B cell (primary cell): ENCODE results near the gene ACAD10. TPM values are rescaled to one million over a fixed set of nuclear protein-coding genes. Genes with fewer than 3 reads are reported as not detected.
"Not testable (repeated sequence)": the region's sequence is repeated elsewhere in the genome, so short reads cannot be mapped to it uniquely, and the experiment has no call there.

Experiments used
- ATAC-seq: fragments of 200-7000 bp; cut with Tn5 transposase; one replicate; pipeline ENCODE4 v1.10.0; 2021; ENCODE audit warnings: low read depth, mild to moderate bottlenecking, moderate number of reproducible peaks, moderate library complexity
- CTCF ChIA-PET: fragments of 350-600 bp; sonication (Branson Sonifier 250); formaldehyde crosslinking; loops from one replicate; lab custom pipeline; 2021; ENCODE audit warnings: antibody characterized with exemption, inconsistent platforms; lab: Charles Lee
- POLR2A ChIA-PET: fragments of 350-600 bp; sonication (Branson Sonifier 250); formaldehyde crosslinking; loops from one replicate; lab custom pipeline; 2021; ENCODE audit warnings: antibody characterized with exemption; lab: Charles Lee
- DNase-seq: peaks from one replicate; pipeline ENCODE4 v3.0.0; 2013
- H2AFZ ChIP-seq: 2 replicates; pipeline ENCODE4 v1.6.1; 2012; ENCODE audit warnings: mild to moderate bottlenecking, low read depth, low read length; ENCODE audit not compliant: insufficient read depth, poor library complexity, severe bottlenecking
- H3K27ac ChIP-seq, 2 donors: 1 replicate in 1 of 2; 2 replicates in 1 of 2; pipeline ENCODE4 v1.5.1; 2012 to 2013; ENCODE audit warnings: low read length in 2 of 2, mild to moderate bottlenecking in 2 of 2, moderate library complexity in 1 of 2
- H3K27me3 ChIP-seq, 4 experiments: fragments of 200-600 bp in 1 of 4; sonication (generic) in 1 of 4; replicated peaks in 1 of 4; 1 replicate in 2 of 4; 2 replicates in 2 of 4; pipeline versions ENCODE4 v1.6.1 to v1.7.0; 2013 to 2016; ENCODE audit warnings: low read length in 3 of 4, mild to moderate bottlenecking in 2 of 4, mixed read lengths in 1 of 4, moderate library complexity in 1 of 4; ENCODE audit not compliant: insufficient read depth in 4 of 4, control insufficient read depth in 3 of 4; ENCODE audit errors: control extremely low read depth in 1 of 4
- H3K36me3 ChIP-seq, 2 experiments: replicated peaks in 1 of 2; 1 replicate in 1 of 2; 2 replicates in 1 of 2; pipeline versions ENCODE4 v1.6.1 to v1.7.1; 2013; ENCODE audit warnings: low read length in 1 of 2; ENCODE audit not compliant: insufficient read depth in 2 of 2, control insufficient read depth in 1 of 2; ENCODE audit errors: control extremely low read depth in 1 of 2, extremely low read depth in 1 of 2
- H3K4me1 ChIP-seq, 2 donors: fragments of 200-600 bp in 1 of 2; sonication (generic) in 1 of 2; 1 replicate in 1 of 2; 2 replicates in 1 of 2; pipeline versions ENCODE4 v1.5.1 to v1.6.1; 2013 to 2017; ENCODE audit warnings: low read length in 2 of 2; ENCODE audit not compliant: control insufficient read depth in 2 of 2, insufficient read depth in 2 of 2
- H3K4me2 ChIP-seq: replicated peaks from 2 replicates; pipeline ENCODE3; 2012; ENCODE audit warnings: mild to moderate bottlenecking, low read depth, low read length; ENCODE audit not compliant: poor library complexity, severe bottlenecking
- H3K4me3 ChIP-seq, 5 experiments: fragments of 200-600 bp in 1 of 5; sonication (generic) in 1 of 5; 1 replicate in 3 of 5; 2 replicates in 2 of 5; pipeline versions ENCODE4 v1.5.1 to v1.7.0; 2011 to 2016; ENCODE audit warnings: low read length in 4 of 5, mild to moderate bottlenecking in 4 of 5, low read depth in 2 of 5, control low read depth in 1 of 5, moderate library complexity in 1 of 5; ENCODE audit not compliant: insufficient read depth in 1 of 5; ENCODE audit errors: control extremely low read depth in 1 of 5, extremely low read depth in 1 of 5
- H3K79me2 ChIP-seq: fragments of 200-600 bp; sonication (generic); one replicate; pipeline ENCODE4 v1.6.0; 2016; ENCODE audit warnings: low read length; ENCODE audit not compliant: control insufficient read depth, insufficient read depth
- H3K9ac ChIP-seq: fragments of 200-600 bp; sonication (generic); 2 replicates; pipeline ENCODE4 v1.6.1; 2017; ENCODE audit warnings: mild to moderate bottlenecking, low read length, moderate library complexity
- H3K9me3 ChIP-seq, 3 donors: one replicate each; pipeline versions ENCODE4 v1.6.1 to v1.7.1; 2013; ENCODE audit warnings: low read length in 2 of 3; ENCODE audit not compliant: control insufficient read depth in 2 of 3, insufficient read depth in 1 of 3; ENCODE audit errors: control extremely low read depth in 1 of 3
- H4K20me1 ChIP-seq: 2 replicates; pipeline ENCODE4 v1.6.0; 2012; ENCODE audit warnings: mild to moderate bottlenecking, low read length; ENCODE audit not compliant: insufficient read depth, control insufficient read depth, poor library complexity, severe bottlenecking
- H3K27ac Mint-ChIP-seq: one replicate; pipeline ENCODE4 v1.8.0; 2021; ENCODE audit warnings: mixed read lengths
- H3K27me3 Mint-ChIP-seq: one replicate; pipeline ENCODE4 v1.8.0; 2021; ENCODE audit warnings: mixed read lengths
- H3K4me1 Mint-ChIP-seq: one replicate; pipeline ENCODE4 v1.8.0; 2021; ENCODE audit warnings: mixed read lengths
- H3K4me3 Mint-ChIP-seq: one replicate; pipeline ENCODE4 v1.8.0; 2021; ENCODE audit warnings: mixed read lengths
- H3K9me3 Mint-ChIP-seq: one replicate; pipeline ENCODE4 v1.8.0; 2022; ENCODE audit warnings: mixed read lengths; ENCODE audit not compliant: insufficient read depth
- CTCF ChIP-seq: fragments of 200-600 bp; IDR thresholded peaks from one replicate; pipeline ENCODE4 v1.8.0; 2022; ENCODE audit warnings: antibody characterized with exemption, mild to moderate bottlenecking
- EZH2 ChIP-seq: IDR thresholded peaks from 2 replicates; pipeline ENCODE4 v1.6.1; 2012; ENCODE audit warnings: borderline replicate concordance, low read depth, mild to moderate bottlenecking, moderate library complexity, low read length; ENCODE audit not compliant: insufficient read depth, poor library complexity, severe bottlenecking
- WGBS: methylation state at CpG from one replicate; pipeline ENCODE4 v1.1.5; 2013; ENCODE audit warnings: missing lambda C conversion rate; ENCODE audit not compliant: insufficient coverage; 5-methylcytosine and 5-hydroxymethylcytosine counted together
- intact Hi-C: fragments of 100-400 bp; cut with micrococcal nuclease; formaldehyde crosslinking; loops from one replicate; pipeline ENCODE4 v1.10.0; 2022
- polyA plus RNA-seq: library from polyadenylated mRNA; depleted of rRNA; stranded (reverse); fragments of >200 nt; gene quantifications from 2 replicates; pipeline ENCODE4 v1.2.3, GENCODE V29; 2012
- total RNA-seq, 2 donors: library from RNA; stranded (reverse); fragments of 120-200 nt in 1 of 2; gene quantifications; 1 replicate in 1 of 2; 2 replicates in 1 of 2; pipeline versions ENCODE4 v1.2.3 to v1.2.4, GENCODE V29; 2013 to 2022

ACAD10 gene
- total and polyA plus RNA-seq, 2 donors (not counting 1 experiment from before 2014, with no cell fraction given): 38.1 to 48.6 TPM

GRCh38 chr12:111761706-111762105 is 75.9 kb downstream of the ACAD10 start:
- H4K20me1 ChIP-seq: no peaks in the 10 kb centered on the region
- Mint-ChIP-seq H3K4me1 (peaks cover 84% of the 10 kb centered on the region), H3K9me3 (no peaks in the 10 kb centered on the region), H3K27ac (peak overlapping the region; percentile 86), H3K27me3 (no peaks in the 10 kb centered on the region), H3K4me3 (peak overlapping the region; percentile 62)
- H3K9ac ChIP-seq: no peak overlapping the region
- DNase-seq (peak; percentile 40), ATAC-seq (no peak)
- H3K79me2 ChIP-seq: no peaks in the 10 kb centered on the region
- H3K36me3 ChIP-seq: peaks cover 0 to 5% of the 10 kb centered on the region in 2 experiments
- H3K4me3 ChIP-seq: no peak overlapping the region
- no peaks in the 10 kb centered on the region for H3K27me3 ChIP-seq
- H2AFZ ChIP-seq: peak overlapping the region; percentile 17
- H3K4me2 ChIP-seq: peak overlapping the region; percentile 36
- H3K4me1 ChIP-seq: peaks cover 71 to 85% of the 10 kb centered on the region in 2 donors
- H3K9me3 ChIP-seq: peaks cover 0 to 6% (median 0%) of the 10 kb centered on the region in 3 donors
- peak overlapping the region; percentile 27 to 44 for H3K27ac ChIP-seq
- CTCF ChIA-PET: interaction anchor here (1.3 to 6.8 kb wide), 4 partner anchors 8 to 252 kb away, joined by 3 to 56 read pairs (median 30); no protein-coding TSS in a partner anchor
- intact Hi-C loops: loop anchor here (2.0 to 5.0 kb wide), 2 partner anchors 13 to 354 kb away; partner anchors contain the start of gene SH2B3
- WGBS: 3% methylated on average over 2 of the region's 3 CpGs
- TF ChIP-seq EZH2: no peak
- TF ChIP-seq CTCF: no peak
- POLR2A ChIA-PET: interaction anchor here (0.6 to 1.6 kb wide), 3 partner anchors 14 to 49 kb away, joined by 3 to 16 read pairs (median 6); no protein-coding TSS in a partner anchor

GRCh38 chr12:111763552-111763951 is 77.7 kb downstream of the ACAD10 start:
- H3K4me1 ChIP-seq: peaks cover 64 to 82% of the 10 kb centered on the region in 2 donors
- POLR2A ChIA-PET, H3K9me3 ChIP-seq, H3K4me3 ChIP-seq, H3K27ac ChIP-seq, DNase-seq, H3K27me3 Mint-ChIP-seq, H3K36me3 ChIP-seq, H3K79me2 ChIP-seq, H2AFZ ChIP-seq, H3K4me2 ChIP-seq, ATAC-seq, H4K20me1 ChIP-seq, H3K9ac ChIP-seq, H3K27me3 ChIP-seq, H3K9me3 Mint-ChIP-seq: not testable (repeated sequence)
- intact Hi-C loops: loop anchor here (5.0 kb wide), 1 partner anchor 356 kb away; the partner anchor contains the start of gene SH2B3
- Mint-ChIP-seq H3K4me3 (peak overlapping the region; percentile 89), H3K27ac (peak overlapping the region; percentile 97), H3K4me1 (peaks cover 83% of the 10 kb centered on the region)
- 97% methylated on average over 6 of the region's 10 CpGs for WGBS
- CTCF ChIA-PET: interaction anchor here (1.3 to 6.8 kb wide), 5 partner anchors 10 to 49 kb away, joined by 10 to 56 read pairs (median 20); no protein-coding TSS in a partner anchor
